BJ (cell line): ENCODE data around the gene ANKRD45. TPM values are rescaled to one million over a fixed set of nuclear protein-coding genes. Genes with fewer than 3 reads are reported as not detected.
"Not testable (repeated sequence)": the region's sequence is repeated elsewhere in the genome, so short reads cannot be mapped to it uniquely, and the experiment has no call there.

Experiments
- CTCF ChIA-PET: fragments of 350-600 bp; formaldehyde crosslinking; extraction: SDS; loops from one replicate; lab custom pipeline; 2021; ENCODE audit warnings: antibody characterized with exemption, inconsistent platforms; lab: Yijun Ruan, JAX
- POLR2A ChIA-PET: fragments of 300-600 bp; sonication (Branson Sonifier 250); formaldehyde crosslinking; extraction: SDS; loops from one replicate; lab custom pipeline; 2021; ENCODE audit warnings: antibody characterized with exemption; lab: Charles Lee
- DNase-seq: peaks from one replicate; pipeline ENCODE4 v3.0.0-alpha.2; 2011; ENCODE audit warnings: low read depth
- H3K27me3 ChIP-seq: 2 replicates; pipeline ENCODE4 v1.6.0; 2011; ENCODE audit warnings: low read length; ENCODE audit not compliant: control insufficient read depth, insufficient read depth
- H3K36me3 ChIP-seq: 2 replicates; pipeline ENCODE4 v1.5.1; 2011; ENCODE audit warnings: low read length; ENCODE audit not compliant: control insufficient read depth, insufficient read depth
- H3K4me3 ChIP-seq: 2 replicates; pipeline ENCODE4 v1.5.1; 2011; ENCODE audit warnings: low read depth, mild to moderate bottlenecking, control low read depth, low read length
- polyA plus RNA-seq: library from polyadenylated mRNA; depleted of rRNA; stranded (reverse); fragments of >200 nt; gene quantifications from 2 replicates; pipeline ENCODE4 v1.2.3, GENCODE V29; 2011
- TF ChIP-seq, protein P1 (sequence below): IDR thresholded peaks from 2 replicates; pipeline ENCODE4 v1.5.1; 2011; ENCODE audit warnings: low read depth, mild to moderate bottlenecking, control low read depth, inconsistent platforms, low read length, moderate library complexity; ENCODE audit not compliant: insufficient read depth

The ANKRD45 gene
- polyA plus RNA-seq, 1 experiment: not detected

DNA sequence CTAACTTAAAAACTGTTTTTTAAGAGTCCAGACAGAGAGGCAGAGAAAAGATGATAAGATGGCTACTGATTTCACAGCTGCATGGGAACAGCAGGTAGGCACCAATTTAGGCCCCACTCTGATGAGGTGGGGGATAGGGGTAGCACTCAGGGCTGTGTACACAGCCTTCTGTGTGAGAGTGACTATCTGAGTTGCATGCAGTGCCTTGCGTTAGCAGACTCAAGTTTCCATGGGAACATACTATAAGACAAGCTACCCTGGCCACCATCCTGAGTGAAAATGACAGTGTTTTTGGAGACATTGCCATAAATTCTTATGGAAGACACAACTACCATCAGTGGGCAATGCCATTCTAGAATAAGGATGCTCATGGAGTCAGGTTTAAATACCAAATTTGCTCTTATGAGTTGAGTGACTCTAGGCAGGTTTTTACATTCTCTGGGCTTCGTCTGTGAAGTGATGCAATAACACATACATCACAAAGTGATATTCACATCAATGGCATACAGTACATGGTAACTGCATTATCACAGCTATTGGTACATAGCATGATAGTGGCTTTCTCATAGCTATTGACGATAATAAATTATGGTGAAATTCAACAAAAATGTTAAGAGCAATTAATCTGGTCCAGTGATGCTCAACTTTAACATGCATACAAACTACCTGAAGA is 97.3 kb downstream of the ANKRD45 start:
- Histone ChIP-seq H3K36me3 (no peaks in the 10 kb centered on the region), H3K4me3 (no peak overlapping the region), H3K27me3 (no peaks in the 10 kb centered on the region)
- ChIA-PET POLR2A (no interaction called here), CTCF (interaction anchor here (0.6 kb wide), 1 partner anchor 16 kb away, joined by 3 read pairs; no protein-coding TSS in a partner anchor)
- no peak for DNase-seq
- TF ChIP-seq, protein P1, sequence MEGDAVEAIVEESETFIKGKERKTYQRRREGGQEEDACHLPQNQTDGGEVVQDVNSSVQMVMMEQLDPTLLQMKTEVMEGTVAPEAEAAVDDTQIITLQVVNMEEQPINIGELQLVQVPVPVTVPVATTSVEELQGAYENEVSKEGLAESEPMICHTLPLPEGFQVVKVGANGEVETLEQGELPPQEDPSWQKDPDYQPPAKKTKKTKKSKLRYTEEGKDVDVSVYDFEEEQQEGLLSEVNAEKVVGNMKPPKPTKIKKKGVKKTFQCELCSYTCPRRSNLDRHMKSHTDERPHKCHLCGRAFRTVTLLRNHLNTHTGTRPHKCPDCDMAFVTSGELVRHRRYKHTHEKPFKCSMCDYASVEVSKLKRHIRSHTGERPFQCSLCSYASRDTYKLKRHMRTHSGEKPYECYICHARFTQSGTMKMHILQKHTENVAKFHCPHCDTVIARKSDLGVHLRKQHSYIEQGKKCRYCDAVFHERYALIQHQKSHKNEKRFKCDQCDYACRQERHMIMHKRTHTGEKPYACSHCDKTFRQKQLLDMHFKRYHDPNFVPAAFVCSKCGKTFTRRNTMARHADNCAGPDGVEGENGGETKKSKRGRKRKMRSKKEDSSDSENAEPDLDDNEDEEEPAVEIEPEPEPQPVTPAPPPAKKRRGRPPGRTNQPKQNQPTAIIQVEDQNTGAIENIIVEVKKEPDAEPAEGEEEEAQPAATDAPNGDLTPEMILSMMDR: no peak

GRCh38 chr1:173570370-173571007 is 99.2 kb downstream of the ANKRD45 start:
- POLR2A ChIA-PET: no interaction called here
- Histone ChIP-seq H3K36me3 (no peaks in the 10 kb centered on the region), H3K4me3 (no peak overlapping the region), H3K27me3 (no peaks in the 10 kb centered on the region)
- DNase-seq: no peak
- CTCF ChIA-PET: interaction anchor here (0.6 to 1.7 kb wide), 4 partner anchors 8 to 748 kb away, joined by 3 to 4 read pairs (median 3); no protein-coding TSS in a partner anchor
- TF ChIP-seq, protein P1: no peak

DNA sequence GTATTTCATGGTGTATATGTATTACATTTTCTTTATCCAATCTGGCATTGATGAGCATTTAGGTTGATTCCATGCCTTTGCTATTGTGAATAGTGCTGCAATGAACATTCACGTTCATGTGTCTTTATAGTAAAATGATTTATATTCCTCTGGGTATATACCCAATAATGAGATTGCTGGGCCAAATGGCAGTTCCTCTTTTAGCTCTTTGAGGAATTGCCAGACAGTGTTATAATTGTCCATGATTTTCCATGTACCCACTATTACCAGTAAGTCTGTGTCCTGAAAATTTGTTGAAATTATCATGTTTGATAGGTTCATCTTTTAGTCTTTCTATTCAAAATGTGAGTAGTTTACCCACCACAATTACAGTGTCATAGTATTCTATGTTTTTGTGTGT is 101.2 kb downstream of the ANKRD45 start:
- H3K36me3 ChIP-seq: no peaks in the 10 kb centered on the region
- TF ChIP-seq, protein P1: no peak
- POLR2A ChIA-PET: no interaction called here
- H3K4me3 ChIP-seq: no peak overlapping the region
- CTCF ChIA-PET: interaction anchor here (1.9 kb wide), 1 partner anchor 13 kb away, joined by 5 read pairs; no protein-coding TSS in a partner anchor
- DNase-seq: no peak
- H3K27me3 ChIP-seq: no peaks in the 10 kb centered on the region

- H3K27me3 ChIP-seq, CTCF ChIA-PET, POLR2A ChIA-PET, H3K4me3 ChIP-seq, DNase-seq, H3K36me3 ChIP-seq: not testable (repeated sequence)
Measured at GRCh38 chr1:173563846-173564245, 105.8 kb downstream of the ANKRD45 start.

- ChIA-PET CTCF (no interaction called here), POLR2A (no interaction called here)
- Histone ChIP-seq H3K4me3 (no peak overlapping the region), H3K27me3 (no peaks in the 10 kb centered on the region), H3K36me3 (no peaks in the 10 kb centered on the region)
- TF ChIP-seq, protein P1: 0 out of 2 replicates have a peak, but pooled peaks have one; percentile 9
- DNase-seq: no peak
Measured at GRCh38 chr1:173562813-173563212, 106.8 kb downstream of the ANKRD45 start.
